ENCODE data around the gene CALB2. TPM values are rescaled to one million over a fixed set of nuclear protein-coding genes. Genes with fewer than 3 reads are reported as not detected.

Gene CALB2
- total RNA-seq, 1 donor from 2014 or later, result not detected

- Mint-ChIP-seq H3K9me3 (no peaks in the 10 kb centered on the region), H3K4me1 (peaks cover 7% of the 10 kb centered on the region), H3K4me3 (no peak overlapping the region), H3K36me3 (ENCODE audit: low read depth) (no peaks in the 10 kb centered on the region), H3K27ac (no peak overlapping the region), H3K27me3 (peaks cover 20% of the 10 kb centered on the region)
- peak; percentile 89 for DNase-seq
- intact Hi-C loops (cut with micrococcal nuclease), result loop anchor here (1.0 to 2.0 kb wide), 3 partner anchors 87 to 199 kb away; no protein-coding TSS in a partner anchor
Measured at GRCh38 chr16:71412270-71413160, 54.0 kb downstream of the CALB2 start.

GRCh38 chr16:71413341-71413740 lies 54.8 kb downstream of the CALB2 start:
- H3K4me3 Mint-ChIP-seq, result no peak overlapping the region
- intact Hi-C loops (cut with micrococcal nuclease), result loop anchor here (2.0 kb wide), 1 partner anchor 123 kb away; no protein-coding TSS in a partner anchor
- no peak overlapping the region for H3K27ac Mint-ChIP-seq
- no peaks in the 10 kb centered on the region for H3K36me3 Mint-ChIP-seq (ENCODE audit: low read depth)
- peaks cover 20% of the 10 kb centered on the region for H3K27me3 Mint-ChIP-seq
- peaks cover 4% of the 10 kb centered on the region for H3K4me1 Mint-ChIP-seq
- H3K9me3 Mint-ChIP-seq, result no peaks in the 10 kb centered on the region
- DNase-seq, result no peak

- Mint-ChIP-seq H3K4me1 (peaks cover 4% of the 10 kb centered on the region), H3K27ac (no peak overlapping the region), H3K4me3 (no peak overlapping the region), H3K9me3 (no peaks in the 10 kb centered on the region), H3K36me3 (ENCODE audit: low read depth) (no peaks in the 10 kb centered on the region), H3K27me3 (peaks cover 18% of the 10 kb centered on the region)
- DNase-seq, result no peak
- intact Hi-C loops (cut with micrococcal nuclease), result no loop called here
Measured at GRCh38 chr16:71414038-71414437, 55.5 kb downstream of the CALB2 start.

GRCh38 chr16:71421911-71422310 lies 63.4 kb downstream of the CALB2 start:
- peak; percentile 78 for DNase-seq
- intact Hi-C loops (cut with micrococcal nuclease), result no loop called here
- Mint-ChIP-seq H3K4me3 (no peak overlapping the region), H3K27me3 (peaks cover 25% of the 10 kb centered on the region), H3K9me3 (no peaks in the 10 kb centered on the region), H3K4me1 (peaks cover 2% of the 10 kb centered on the region), H3K36me3 (ENCODE audit: low read depth) (no peaks in the 10 kb centered on the region), H3K27ac (no peak overlapping the region)

GRCh38 chr16:71423016-71423415 lies 64.5 kb downstream of the CALB2 start:
- intact Hi-C loops (cut with micrococcal nuclease), result no loop called here
- peaks cover 30% of the 10 kb centered on the region for H3K27me3 Mint-ChIP-seq
- no peak overlapping the region for H3K27ac Mint-ChIP-seq
- no peak overlapping the region for H3K4me3 Mint-ChIP-seq
- H3K9me3 Mint-ChIP-seq, result no peaks in the 10 kb centered on the region
- H3K36me3 Mint-ChIP-seq (ENCODE audit: low read depth), result no peaks in the 10 kb centered on the region
- H3K4me1 Mint-ChIP-seq, result peaks cover 2% of the 10 kb centered on the region
- no peak for DNase-seq

- no peak overlapping the region for H3K4me3 Mint-ChIP-seq
- intact Hi-C loops (cut with micrococcal nuclease), result no loop called here
- no peaks in the 10 kb centered on the region for H3K36me3 Mint-ChIP-seq (ENCODE audit: low read depth)
- H3K4me1 Mint-ChIP-seq, result peaks cover 2% of the 10 kb centered on the region
- no peak overlapping the region for H3K27ac Mint-ChIP-seq
- DNase-seq, result no peak
- no peaks in the 10 kb centered on the region for H3K9me3 Mint-ChIP-seq
- peaks cover 33% of the 10 kb centered on the region for H3K27me3 Mint-ChIP-seq
Measured at GRCh38 chr16:71423865-71424264, 65.3 kb downstream of the CALB2 start.

GRCh38 chr16:71424626-71425025 lies 66.1 kb downstream of the CALB2 start:
- H3K4me3 Mint-ChIP-seq, result no peak overlapping the region
- peaks cover 2% of the 10 kb centered on the region for H3K4me1 Mint-ChIP-seq
- intact Hi-C loops (cut with micrococcal nuclease), result no loop called here
- no peaks in the 10 kb centered on the region for H3K9me3 Mint-ChIP-seq
- H3K36me3 Mint-ChIP-seq (ENCODE audit: low read depth), result no peaks in the 10 kb centered on the region
- H3K27ac Mint-ChIP-seq, result no peak overlapping the region
- no peak for DNase-seq
- peaks cover 35% of the 10 kb centered on the region for H3K27me3 Mint-ChIP-seq

- intact Hi-C loops (cut with micrococcal nuclease), result no loop called here
- no peak overlapping the region for H3K4me3 Mint-ChIP-seq
- H3K4me1 Mint-ChIP-seq, result peaks cover 2% of the 10 kb centered on the region
- peaks cover 35% of the 10 kb centered on the region for H3K27me3 Mint-ChIP-seq
- no peak overlapping the region for H3K27ac Mint-ChIP-seq
- no peaks in the 10 kb centered on the region for H3K9me3 Mint-ChIP-seq
- DNase-seq, result no peak
- H3K36me3 Mint-ChIP-seq (ENCODE audit: low read depth), result no peaks in the 10 kb centered on the region
Measured at GRCh38 chr16:71425746-71426068, 67.2 kb downstream of the CALB2 start.

GRCh38 chr16:71426069-71426879 lies 67.8 kb downstream of the CALB2 start:
- no peaks in the 10 kb centered on the region for H3K36me3 Mint-ChIP-seq (ENCODE audit: low read depth)
- H3K27ac Mint-ChIP-seq, result no peak overlapping the region
- intact Hi-C loops (cut with micrococcal nuclease), result no loop called here
- no peak overlapping the region for H3K4me3 Mint-ChIP-seq
- peaks cover 35% of the 10 kb centered on the region for H3K27me3 Mint-ChIP-seq
- DNase-seq, result peak; percentile 63
- peaks cover 2% of the 10 kb centered on the region for H3K4me1 Mint-ChIP-seq
- H3K9me3 Mint-ChIP-seq, result no peaks in the 10 kb centered on the region

GRCh38 chr16:71426880-71427615 lies 68.5 kb downstream of the CALB2 start:
- Mint-ChIP-seq H3K4me3 (no peak overlapping the region), H3K36me3 (ENCODE audit: low read depth) (no peaks in the 10 kb centered on the region), H3K27me3 (peaks cover 35% of the 10 kb centered on the region), H3K27ac (no peak overlapping the region), H3K9me3 (no peaks in the 10 kb centered on the region), H3K4me1 (peaks cover 2% of the 10 kb centered on the region)
- DNase-seq, result no peak
- intact Hi-C loops (cut with micrococcal nuclease), result no loop called here

- no peak overlapping the region for H3K4me3 Mint-ChIP-seq
- intact Hi-C loops (cut with micrococcal nuclease), result no loop called here
- H3K27me3 Mint-ChIP-seq, result peaks cover 35% of the 10 kb centered on the region
- H3K27ac Mint-ChIP-seq, result no peak overlapping the region
- DNase-seq, result no peak
- peaks cover 2% of the 10 kb centered on the region for H3K4me1 Mint-ChIP-seq
- H3K9me3 Mint-ChIP-seq, result no peaks in the 10 kb centered on the region
- H3K36me3 Mint-ChIP-seq (ENCODE audit: low read depth), result no peaks in the 10 kb centered on the region
Measured at GRCh38 chr16:71428385-71428784, 69.9 kb downstream of the CALB2 start.

- Mint-ChIP-seq H3K4me1 (peaks cover 2% of the 10 kb centered on the region), H3K27me3 (peaks cover 34% of the 10 kb centered on the region), H3K27ac (no peak overlapping the region), H3K9me3 (no peaks in the 10 kb centered on the region), H3K4me3 (no peak overlapping the region), H3K36me3 (ENCODE audit: low read depth) (no peaks in the 10 kb centered on the region)
- no peak for DNase-seq
- intact Hi-C loops (cut with micrococcal nuclease), result no loop called here
Measured at GRCh38 chr16:71428883-71429282, 70.4 kb downstream of the CALB2 start.

GRCh38 chr16:71429581-71429980 lies 71.1 kb downstream of the CALB2 start:
- Mint-ChIP-seq H3K4me3 (no peak overlapping the region), H3K9me3 (no peaks in the 10 kb centered on the region), H3K4me1 (peaks cover 2% of the 10 kb centered on the region), H3K36me3 (ENCODE audit: low read depth) (no peaks in the 10 kb centered on the region), H3K27me3 (peaks cover 30% of the 10 kb centered on the region), H3K27ac (no peak overlapping the region)
- DNase-seq, result no peak
- intact Hi-C loops (cut with micrococcal nuclease), result no loop called here

- Mint-ChIP-seq H3K27ac (no peak overlapping the region), H3K4me1 (peaks cover 2% of the 10 kb centered on the region), H3K9me3 (no peaks in the 10 kb centered on the region), H3K4me3 (no peak overlapping the region), H3K27me3 (peaks cover 24% of the 10 kb centered on the region), H3K36me3 (ENCODE audit: low read depth) (no peaks in the 10 kb centered on the region)
- intact Hi-C loops (cut with micrococcal nuclease), result no loop called here
- no peak for DNase-seq
Measured at GRCh38 chr16:71430744-71431143, 72.2 kb downstream of the CALB2 start.

All from activated CD4-positive, alpha-beta T cell treated with anti-CD3 and anti-CD28 coated beads, Interleukin-2, amount 10 ng/mL, durations not matched to agents 24 days and 14 days (primary cell).